Activated CD4-positive, alpha-beta T cell treated with anti-CD3 and anti-CD28 coated beads, Interleukin-2, amount 50 U/mL, for 4 hours (primary cell): ENCODE data around the gene SPATA6L.
A peak's percentile ranks its signal among the peaks of the same experiment; 100 is the strongest.
"Not testable (repeated sequence)": the region's sequence is repeated elsewhere in the genome, so short reads cannot be mapped to it uniquely, and the experiment has no call there.

Experiments used
- DNase-seq, 2 experiments: peaks; one replicate each; pipeline ENCODE4 v3.0.0-alpha.2; 2020

The SPATA6L gene

GRCh38 chr9:4622016-4622415 lies 44.3 kb downstream of the SPATA6L start:
- DNase-seq: no peak

GRCh38 chr9:4620881-4621555 lies 45.3 kb downstream of the SPATA6L start:
- DNase-seq: no peak

DNA sequence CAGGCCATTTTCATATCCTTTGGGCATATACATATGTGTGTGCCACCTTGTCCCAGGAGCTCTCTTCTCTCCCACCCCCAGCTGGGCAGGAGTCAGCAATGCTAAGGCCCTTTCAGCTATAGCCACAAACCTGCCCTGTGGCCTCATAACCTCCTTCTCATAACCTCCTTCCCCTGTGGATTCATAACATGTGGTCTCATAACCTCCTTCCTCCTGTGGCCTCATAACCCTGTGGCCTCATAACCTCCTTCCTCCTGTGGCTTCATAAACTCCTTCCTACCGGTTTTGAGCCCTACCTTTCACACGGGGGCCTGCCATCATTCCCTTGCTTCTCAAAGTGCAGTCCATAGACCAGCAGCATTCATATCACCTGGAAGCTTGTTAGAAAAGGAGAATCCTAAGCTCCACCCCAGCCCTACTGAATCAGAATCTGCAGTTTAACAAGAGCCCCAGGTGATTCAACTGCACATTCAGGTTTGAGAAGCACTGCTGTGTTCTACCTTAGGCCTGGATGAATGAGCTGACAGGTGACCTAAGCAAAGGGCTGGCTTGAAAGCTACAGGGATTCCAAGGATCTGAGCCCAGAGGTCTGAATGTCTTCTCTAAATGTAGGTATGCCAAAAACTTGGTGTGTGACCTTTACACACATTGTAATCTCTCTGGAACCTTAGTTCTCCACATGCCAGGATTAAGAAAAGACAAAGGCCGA lies 46.1 kb downstream of the SPATA6L start:
- no peak for DNase-seq

DNA sequence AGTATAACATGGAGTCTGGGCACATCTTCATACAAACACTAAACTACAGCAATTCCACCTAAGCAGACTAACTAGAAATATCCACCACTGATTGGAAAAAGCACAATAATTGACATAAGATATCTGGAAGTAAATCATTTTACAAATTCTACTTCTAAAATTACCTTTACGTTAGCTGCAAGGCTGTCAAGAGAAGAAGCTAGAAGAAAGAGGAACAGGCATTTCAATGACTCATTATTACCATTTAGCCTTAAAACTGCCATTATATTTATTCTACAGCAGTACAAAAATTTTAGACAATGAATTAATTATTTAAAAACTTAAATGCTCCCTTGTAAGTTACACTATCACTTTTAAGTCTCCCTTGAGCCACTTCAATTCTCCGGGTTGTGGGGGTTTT lies 47.6 kb downstream of the SPATA6L start:
- DNase-seq: no peak

GRCh38 chr9:4617752-4618151 lies 48.5 kb downstream of the SPATA6L start:
- DNase-seq: no peak

DNA sequence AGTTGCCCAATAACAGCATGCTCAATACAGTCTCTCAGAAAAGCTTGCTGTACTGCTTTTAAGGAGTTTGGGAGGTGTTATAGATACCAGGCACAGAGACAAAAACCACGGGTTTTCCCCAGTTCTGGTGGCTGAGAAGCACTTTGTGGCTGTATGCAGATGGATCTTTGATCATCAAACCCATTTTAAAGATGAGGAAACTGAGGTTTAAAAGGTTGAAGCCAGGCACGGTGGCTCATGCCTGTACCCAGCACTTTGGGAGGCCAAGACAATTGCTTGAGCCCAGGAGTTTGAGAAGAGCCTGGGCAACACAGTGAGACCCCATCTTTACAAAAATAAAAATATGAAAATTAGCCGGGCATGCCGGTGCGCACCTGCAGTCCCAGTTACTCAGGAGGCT lies 50.5 kb downstream of the SPATA6L start:
- no peak for DNase-seq

- no peak for DNase-seq
Observed at GRCh38 chr9:4615251-4615650, 51.0 kb downstream of the SPATA6L start.

DNA sequence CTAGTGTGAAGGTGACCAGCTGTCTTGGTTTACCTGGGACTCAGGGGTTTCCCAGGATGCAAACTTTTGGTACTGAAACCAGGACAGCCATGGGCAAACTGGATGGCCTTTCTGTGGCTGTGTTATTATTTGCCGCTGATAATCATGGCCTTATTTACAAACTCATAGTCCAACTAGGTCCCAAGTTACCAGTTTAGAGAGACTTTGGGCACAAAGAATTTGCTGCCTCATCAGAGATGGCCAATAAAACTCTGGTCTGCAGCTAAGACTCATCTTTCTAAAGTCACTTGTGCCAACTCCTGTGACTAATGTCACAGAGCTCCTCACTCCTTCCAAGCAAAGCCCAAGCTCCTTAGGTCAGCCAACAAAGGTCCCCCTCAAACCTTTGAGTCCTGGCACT lies 51.7 kb downstream of the SPATA6L start:
- DNase-seq: no peak

GRCh38 chr9:4606033-4606432 lies 60.2 kb downstream of the SPATA6L start:
- not testable (repeated sequence) for DNase-seq

DNA sequence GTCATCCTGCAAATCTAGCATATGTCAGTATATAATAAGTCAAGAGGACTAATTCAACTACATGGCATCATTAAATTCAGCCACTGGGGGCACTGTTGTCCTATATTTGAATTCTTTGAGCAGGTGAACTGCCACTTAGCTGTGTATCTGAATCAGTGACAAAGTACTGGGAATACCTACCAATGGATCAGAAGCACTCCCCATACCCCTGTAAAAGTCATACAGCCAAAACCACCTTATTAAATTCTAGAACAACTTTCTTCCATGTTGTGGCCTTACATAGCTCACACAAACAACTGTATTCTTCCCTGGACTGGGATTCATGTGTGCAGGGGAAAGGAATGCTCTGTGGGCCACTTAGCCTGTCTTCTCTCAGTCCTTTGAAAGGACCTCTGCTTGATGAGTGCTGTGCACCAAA lies 61.6 kb downstream of the SPATA6L start:
- DNase-seq: peak; percentile 47 to 54

DNA sequence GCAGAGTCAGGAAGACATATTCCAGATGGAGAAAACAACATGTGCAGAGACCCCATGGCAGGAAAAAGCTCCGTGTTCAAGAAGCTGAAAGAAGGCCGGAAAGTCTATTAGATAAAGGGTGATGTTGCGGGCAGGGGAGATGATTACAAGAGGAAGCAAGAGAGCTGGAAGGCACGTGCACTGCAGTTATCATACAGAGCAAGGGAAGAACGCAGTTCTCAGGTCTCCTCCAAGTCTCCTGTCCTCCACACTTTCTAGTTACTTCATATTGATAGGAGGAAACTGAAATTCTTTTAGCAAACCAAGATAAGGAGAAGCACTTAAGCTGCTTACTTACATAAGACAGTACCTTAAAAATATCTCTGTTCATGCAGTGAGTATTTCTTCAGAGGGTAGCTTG lies 62.5 kb downstream of the SPATA6L start:
- DNase-seq: no peak

- DNase-seq: no peak
Observed at GRCh38 chr9:4600368-4600767, 65.9 kb downstream of the SPATA6L start.

- peak; percentile 21 to 31 for DNase-seq
Observed at GRCh38 chr9:4596165-4596922, 69.9 kb downstream of the SPATA6L start.

- DNase-seq: no peak
Observed at GRCh38 chr9:4594994-4595393, 71.3 kb downstream of the SPATA6L start.

GRCh38 chr9:4594545-4594944 lies 71.7 kb downstream of the SPATA6L start:
- DNase-seq: no peak

- no peak for DNase-seq
Observed at GRCh38 chr9:4592886-4593285, 73.4 kb downstream of the SPATA6L start.

GRCh38 chr9:4592295-4592694 lies 74.0 kb downstream of the SPATA6L start:
- DNase-seq: no peak

DNA sequence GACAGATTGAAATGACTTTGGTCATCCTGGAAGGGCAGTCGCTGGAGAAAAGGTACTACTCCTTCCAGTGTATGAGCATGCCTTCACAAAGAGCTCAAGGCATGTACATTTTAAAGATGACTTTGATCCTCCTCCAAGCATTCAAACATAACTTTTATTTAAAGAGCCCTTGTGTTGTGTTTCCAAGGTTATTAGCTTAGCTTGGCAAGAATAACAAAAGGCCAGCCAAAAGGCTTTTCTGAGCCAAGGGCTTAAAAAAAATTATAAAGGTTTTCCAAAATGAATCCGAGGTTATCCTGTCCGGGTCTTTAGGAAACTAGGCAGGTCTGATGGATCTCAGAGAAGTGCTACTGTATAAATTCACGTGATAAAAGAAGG lies 75.2 kb downstream of the SPATA6L start:
- DNase-seq: no peak

GRCh38 chr9:4590430-4591122 lies 75.7 kb downstream of the SPATA6L start:
- no peak for DNase-seq

DNA sequence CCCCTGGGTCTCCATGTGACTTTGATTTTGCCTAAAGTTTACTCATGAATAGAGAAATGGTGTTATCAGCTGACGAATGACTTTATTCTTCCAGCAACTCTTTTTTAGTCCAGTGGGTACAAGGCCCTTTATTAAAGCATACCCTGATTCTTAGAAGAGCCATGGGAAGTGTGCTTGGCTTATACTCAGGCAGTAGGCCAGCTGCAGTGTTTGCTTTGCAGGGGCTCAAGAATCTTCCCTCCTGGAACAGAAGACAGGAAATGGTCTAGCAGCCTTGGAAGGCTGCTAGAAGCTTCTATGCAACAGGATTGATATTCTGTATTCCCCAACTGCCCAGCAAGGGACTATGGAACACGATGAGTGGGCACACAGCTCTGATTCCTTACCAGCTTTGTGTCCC lies 77.6 kb downstream of the SPATA6L start:
- DNase-seq: no peak

DNA sequence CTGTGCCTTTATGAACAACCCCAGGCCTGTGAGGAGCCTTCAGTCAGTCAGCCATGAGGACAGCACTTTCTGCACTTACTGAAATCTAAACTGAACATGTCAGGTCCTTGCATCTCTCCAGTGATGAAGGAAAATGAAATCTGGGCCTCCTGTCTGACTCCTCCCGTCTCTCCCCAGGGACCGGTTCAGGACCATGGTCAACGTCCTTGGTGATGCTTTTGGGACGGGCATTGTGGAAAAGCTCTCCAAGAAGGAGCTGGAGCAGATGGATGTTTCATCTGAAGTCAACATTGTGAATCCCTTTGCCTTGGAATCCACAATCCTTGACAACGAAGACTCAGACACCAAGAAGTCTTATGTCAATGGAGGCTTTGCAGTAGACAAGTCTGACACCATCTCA lies 81.1 kb downstream of the SPATA6L start:
- DNase-seq: no peak

- DNase-seq: no peak
Observed at GRCh38 chr9:4584636-4585035, 81.6 kb downstream of the SPATA6L start.

GRCh38 chr9:4583001-4583400 lies 83.3 kb downstream of the SPATA6L start:
- no peak for DNase-seq
